Sigmoid colon (tissue), 7 donors: ENCODE data around the gene LASP1. TPM values are rescaled to one million over a fixed set of nuclear protein-coding genes. Genes with fewer than 3 reads are reported as not detected.

Experiments used
- DNase-seq: peaks from one replicate; pipeline ENCODE4 v3.0.0-alpha.2; 2019
- H3K27ac ChIP-seq, 4 donors: fragments of 200-600 bp; sonication (generic); one replicate each; pipeline ENCODE4 v1.5.1; 2016 to 2019; ENCODE audit warnings: mild to moderate bottlenecking in 1 of 4
- H3K27me3 ChIP-seq, 3 donors: fragments of 200-600 bp; sonication (generic); one replicate each; pipeline ENCODE4 v1.5.1; 2019; ENCODE audit warnings: mild to moderate bottlenecking in 1 of 3
- H3K36me3 ChIP-seq, 4 donors: fragments of 200-600 bp; sonication (generic); one replicate each; pipeline ENCODE4 v1.5.1; 2016 to 2019
- H3K4me1 ChIP-seq, 4 donors: fragments of 200-600 bp; sonication (generic); one replicate each; pipeline ENCODE4 v1.5.1; 2017 to 2019
- H3K4me3 ChIP-seq, 4 donors: fragments of 200-600 bp; sonication (generic); one replicate each; pipeline ENCODE4 v1.5.1; 2017 to 2019; ENCODE audit warnings: mild to moderate bottlenecking in 2 of 4, moderate library complexity in 1 of 4
- H3K9me3 ChIP-seq, 4 donors: fragments of 200-600 bp in 3 of 4; sonication (generic) in 3 of 4; one replicate each; pipeline versions ENCODE4 v1.5.1 to v1.6.1; 2013 to 2019
- CTCF ChIP-seq, 4 experiments: fragments of 450-650 bp in 3 of 4; fragments of 200-600 bp in 1 of 4; IDR thresholded peaks; one replicate each; pipeline ENCODE4 v1.5.1; 2016 to 2019; ENCODE audit warnings: antibody characterized with exemption in 4 of 4, mild to moderate bottlenecking in 3 of 4, moderate library complexity in 2 of 4
- EP300 ChIP-seq, 4 donors: sonication (generic); formaldehyde crosslinking; IDR thresholded peaks; one replicate each; pipeline ENCODE4 v1.6.1; 2017; ENCODE audit warnings: antibody characterized with exemption in 4 of 4
- POLR2A ChIP-seq, 2 donors: fragments of 450-650 bp; IDR thresholded peaks; one replicate each; pipeline ENCODE4 v1.6.1; 2016; ENCODE audit warnings: antibody characterized with exemption in 2 of 2, mild to moderate bottlenecking in 2 of 2, moderate library complexity in 2 of 2
- POLR2AphosphoS5 ChIP-seq, 4 donors: sonication (generic); formaldehyde crosslinking; IDR thresholded peaks; one replicate each; pipeline ENCODE4 v1.6.1; 2017; ENCODE audit warnings: antibody characterized with exemption in 4 of 4
- WGBS, 2 donors: extraction: QIAGEN DNeasy Blood & Tissue Kit; methylation state at CpG; one replicate each; pipeline ENCODE4 v1.1.7; 2013; 5-methylcytosine and 5-hydroxymethylcytosine counted together
- intact Hi-C: fragments of 100-400 bp; cut with DNase I; formaldehyde crosslinking; loops from one replicate; pipeline ENCODE4 v1.15.1; 2023
- polyA plus RNA-seq, 3 donors: library from polyadenylated mRNA; stranded (reverse); fragments of 200-250 nt; gene quantifications; one replicate each; pipeline ENCODE4 v1.2.3, GENCODE V29; 2013
- total RNA-seq, 4 donors: library from RNA; depleted of rRNA; stranded (reverse); fragments of >200 nt; gene quantifications; one replicate each; pipeline ENCODE4 v1.1.0, GENCODE V29; 2016
- donor health status: healthy with polysubstance abuse.
- donor health status: Bipolar disorder and iron deficiency.
- donor health status: healthy.

Gene LASP1
- 10 to 100 TPM; 27.6 to 64.8 (median 42.2) TPM for total RNA-seq
- polyA plus RNA-seq = 100 to 1,000 TPM; 122 to 205 (median 182) TPM

- TF ChIP-seq EP300 (IDR thresholded peaks at IDR 0.05) (no peak), POLR2AphosphoS5 (IDR thresholded peaks at IDR 0.05) (peak; percentile 96 to 99 (median 99)), POLR2A (IDR thresholded peaks at IDR 0.05) (peak; percentile 86 to 96), CTCF (IDR thresholded peaks at IDR 0.05) (peak in 1 of 4 experiments; percentile 15)
- WGBS, 2 donors = 0 to 1% methylated on average over 73 of the region's 73 CpGs
- H3K36me3 ChIP-seq = no peaks in the 10 kb centered on the region
- peaks cover 0 to 58% (median 41%) of the 10 kb centered on the region in 4 donors for H3K4me1 ChIP-seq
- no peaks in the 10 kb centered on the region for H3K27me3 ChIP-seq
- peak within 1 kb of the TSS; percentile 95 to 99 (median 97) for H3K27ac ChIP-seq
- DNase-seq = peak; percentile 94
- no peaks in the 10 kb centered on the region for H3K9me3 ChIP-seq
- intact Hi-C loops = loop anchor here (1.0 to 5.0 kb wide), 4 partner anchors 44 to 283 kb away; partner anchors contain the start of genes CWC25, FBXO47 and PLXDC1
- peak within 1 kb of the TSS; percentile 71 to 95 (median 91) for H3K4me3 ChIP-seq
These were observed at the start of gene LASP1 for GRCh38 chr17:38869526-38870258. LASP1 (plus strand) TSS chr17:38870058; CDS start chr17:38870190, 132 bp downstream.

- H3K36me3 ChIP-seq = peaks cover 0 to 18% (median 7%) of the 10 kb centered on the region in 4 donors
- H3K9me3 ChIP-seq = no peaks in the 10 kb centered on the region
- H3K4me1 ChIP-seq = peaks cover 0 to 33% (median 25%) of the 10 kb centered on the region in 4 donors
- TF ChIP-seq POLR2A (IDR thresholded peaks at IDR 0.05) (peak; percentile 84 to 88), CTCF (IDR thresholded peaks at IDR 0.05) (no peak), EP300 (IDR thresholded peaks at IDR 0.05) (peak in 2 of 4 donors; percentile 81 to 87), POLR2AphosphoS5 (IDR thresholded peaks at IDR 0.05) (peak; percentile 96 to 98 (median 96))
- peak within 1 kb of the TSS; percentile 73 to 86 (median 84) for H3K4me3 ChIP-seq
- peak within 1 kb of the TSS; percentile 94 to 99 (median 96) for H3K27ac ChIP-seq
- WGBS, 2 donors = 1% methylated on average over 55 of the region's 55 CpGs
- DNase-seq = peak; percentile 97
- H3K27me3 ChIP-seq = no peaks in the 10 kb centered on the region
- intact Hi-C loops = loop anchor here (1.0 kb wide), 3 partner anchors 28 to 73 kb away; partner anchors contain the start of genes PSMB3 and RPL23
These were observed 44.7 kb upstream of the LASP1 start, which contains the start of gene CWC25 for GRCh38 chr17:38824899-38825761. CWC25 (minus strand) TSS chr17:38825321; CDS start chr17:38825183, 138 bp downstream.

GRCh38 chr17:38825762-38826247 lies 44.1 kb upstream of the LASP1 start:
- 93 to 95% methylated on average over 17 of the region's 17 CpGs for WGBS, 2 donors
- H3K9me3 ChIP-seq = no peaks in the 10 kb centered on the region
- TF ChIP-seq POLR2AphosphoS5 (IDR thresholded peaks at IDR 0.05) (no peak), EP300 (IDR thresholded peaks at IDR 0.05) (no peak), CTCF (IDR thresholded peaks at IDR 0.05) (no peak), POLR2A (IDR thresholded peaks at IDR 0.05) (no peak)
- peaks cover 0 to 33% (median 25%) of the 10 kb centered on the region in 4 donors for H3K4me1 ChIP-seq
- H3K27me3 ChIP-seq = no peaks in the 10 kb centered on the region
- H3K27ac ChIP-seq = peak overlapping the region; percentile 94 to 99 (median 96)
- DNase-seq = no peak
- H3K36me3 ChIP-seq = peaks cover 0 to 11% (median 2%) of the 10 kb centered on the region in 4 donors
- intact Hi-C loops = loop anchor here (1.0 kb wide), 3 partner anchors 27 to 74 kb away; partner anchors contain the start of genes PSMB3 and RPL23
- peak overlapping the region; percentile 73 to 86 (median 84) for H3K4me3 ChIP-seq

GRCh38 chr17:38844261-38844757 lies 25.5 kb upstream of the LASP1 start:
- 62 to 80% methylated on average over 13 of the region's 13 CpGs for WGBS, 2 donors
- Histone ChIP-seq H3K36me3 (peaks cover 0 to 29% (median 12%) of the 10 kb centered on the region in 4 donors), H3K4me3 (no peak overlapping the region), H3K27me3 (no peaks in the 10 kb centered on the region), H3K4me1 (peaks cover 0 to 7% (median 0%) of the 10 kb centered on the region in 4 donors), H3K9me3 (no peaks in the 10 kb centered on the region), H3K27ac (no peak overlapping the region)
- DNase-seq = no peak
- intact Hi-C loops = no loop called here
- TF ChIP-seq POLR2AphosphoS5 (IDR thresholded peaks at IDR 0.05) = peak in 1 of 4 donors; percentile 39
- TF ChIP-seq EP300 (IDR thresholded peaks at IDR 0.05) = no peak
- no peak for TF ChIP-seq CTCF (IDR thresholded peaks at IDR 0.05)
- no peak for TF ChIP-seq POLR2A (IDR thresholded peaks at IDR 0.05)
